HepG2 (cell line): ENCODE results near the gene CEP78.

Experiments used
- ATF7 ChIP-seq, 2 experiments: fragments of 450-650 bp in 1 of 2; sonication (generic) in 1 of 2; formaldehyde crosslinking in 1 of 2; IDR thresholded peaks; 2 replicates each; pipeline versions ENCODE4 v1.4.0 to v1.6.1; 2016 to 2020; ENCODE audit warnings: antibody characterized with exemption in 1 of 2, mild to moderate bottlenecking in 1 of 2, missing genetic modification reagents in 1 of 2
- EP300 ChIP-seq, 3 experiments: sonication (generic) in 1 of 3; formaldehyde crosslinking in 1 of 3; IDR thresholded peaks; 2 replicates each; pipeline versions ENCODE4 v1.5.1 to v1.6.1; 2011 to 2020; ENCODE audit warnings: low read depth in 2 of 3, low read length in 2 of 3, borderline replicate concordance in 1 of 3, improper control_type of control experiment in 1 of 3, mild to moderate bottlenecking in 1 of 3, missing genetic modification reagents in 1 of 3, moderate library complexity in 1 of 3
- MAFF ChIP-seq: IDR thresholded peaks from 2 replicates; pipeline ENCODE4 v1.6.1; 2011; ENCODE audit warnings: low read depth, low read length, improper control_type of control experiment
- MAFK ChIP-seq, 2 experiments: IDR thresholded peaks in 1 of 2; conservative IDR thresholded peaks in 1 of 2; 2 replicates each; pipeline ENCODE4 v1.6.1; 2011; ENCODE audit warnings: improper control_type of control experiment in 2 of 2, low read length in 2 of 2
- NFYB ChIP-seq: sonication (generic); formaldehyde crosslinking; IDR thresholded peaks from 2 replicates; pipeline ENCODE4 v1.4.0; 2020; ENCODE audit warnings: missing genetic modification reagents
- POLR2A ChIP-seq, 2 experiments: IDR thresholded peaks; 2 replicates each; pipeline ENCODE4 v1.6.1; 2011; ENCODE audit warnings: low read depth in 2 of 2, low read length in 2 of 2, mild to moderate bottlenecking in 1 of 2, moderate library complexity in 1 of 2; ENCODE audit not compliant: insufficient read depth in 1 of 2
- POLR2AphosphoS5 ChIP-seq: IDR thresholded peaks from 2 replicates; pipeline ENCODE4 v1.6.1; 2012; ENCODE audit warnings: low read depth, low read length
- SAP130 ChIP-seq: IDR thresholded peaks from 2 replicates; pipeline ENCODE4 v1.6.1; 2016; ENCODE audit warnings: low read depth
- ZFYVE20 ChIP-seq: sonication (generic); formaldehyde crosslinking; IDR thresholded peaks from 2 replicates; pipeline ENCODE4 v1.8.0; 2023; ENCODE audit warnings: low read depth, mild to moderate bottlenecking, moderate library complexity, missing genetic modification reagents, borderline replicate concordance
- ZNF331 ChIP-seq: sonication (generic); formaldehyde crosslinking; IDR thresholded peaks from 2 replicates; pipeline ENCODE4 v1.4.0; 2020; ENCODE audit warnings: missing genetic modification reagents
- ZNF644 ChIP-seq: IDR thresholded peaks from 2 replicates; pipeline ENCODE4 v1.6.1; 2016; ENCODE audit warnings: low read depth
- TF ChIP-seq, protein P1 (sequence below): sonication (generic); formaldehyde crosslinking; IDR thresholded peaks from 2 replicates; pipeline ENCODE4 v1.5.0; 2020; ENCODE audit warnings: mild to moderate bottlenecking, missing genetic modification reagents, moderate library complexity
- TF ChIP-seq, protein P2 (sequence below): IDR thresholded peaks from 2 replicates; pipeline ENCODE4 v1.4.0; 2020; ENCODE audit warnings: mild to moderate bottlenecking, missing genetic modification reagents

GRCh38 chr9:78325846-78326360 is 90.0 kb downstream of the CEP78 start:
- TF ChIP-seq ZFYVE20 (CRISPR knock-in tag) (no peak), POLR2A (IDR thresholded peaks at IDR 0.05; ENCODE audit: insufficient read depth in 1 of 2, low read depth in 2 of 2, low read length in 2 of 2) (no peak), POLR2AphosphoS5 (no peak), EP300 (IDR thresholded peaks at IDR 0.05; ENCODE audit: low read depth in 2 of 2, low read length in 2 of 2) (no peak), EP300 (CRISPR knock-in tag; IDR thresholded peaks at IDR 0.05; ENCODE audit: borderline replicate concordance) (no peak), ZNF331 (CRISPR knock-in tag) (no peak), MAFK (conservative IDR thresholded peaks at IDR 0.05 in 1 of 2, IDR thresholded peaks at IDR 0.05 in 1 of 2; ENCODE audit: low read length in 2 of 2) (no peak), NFYB (CRISPR knock-in tag) (no peak), ATF7 (IDR thresholded peaks at IDR 0.05) (no peak), ATF7 (CRISPR knock-in tag; IDR thresholded peaks at IDR 0.05) (no peak), SAP130 (CRISPR knock-in tag) (no peak), ZNF644 (CRISPR knock-in tag) (no peak), MAFF (no peak)
- TF ChIP-seq, protein P1, sequence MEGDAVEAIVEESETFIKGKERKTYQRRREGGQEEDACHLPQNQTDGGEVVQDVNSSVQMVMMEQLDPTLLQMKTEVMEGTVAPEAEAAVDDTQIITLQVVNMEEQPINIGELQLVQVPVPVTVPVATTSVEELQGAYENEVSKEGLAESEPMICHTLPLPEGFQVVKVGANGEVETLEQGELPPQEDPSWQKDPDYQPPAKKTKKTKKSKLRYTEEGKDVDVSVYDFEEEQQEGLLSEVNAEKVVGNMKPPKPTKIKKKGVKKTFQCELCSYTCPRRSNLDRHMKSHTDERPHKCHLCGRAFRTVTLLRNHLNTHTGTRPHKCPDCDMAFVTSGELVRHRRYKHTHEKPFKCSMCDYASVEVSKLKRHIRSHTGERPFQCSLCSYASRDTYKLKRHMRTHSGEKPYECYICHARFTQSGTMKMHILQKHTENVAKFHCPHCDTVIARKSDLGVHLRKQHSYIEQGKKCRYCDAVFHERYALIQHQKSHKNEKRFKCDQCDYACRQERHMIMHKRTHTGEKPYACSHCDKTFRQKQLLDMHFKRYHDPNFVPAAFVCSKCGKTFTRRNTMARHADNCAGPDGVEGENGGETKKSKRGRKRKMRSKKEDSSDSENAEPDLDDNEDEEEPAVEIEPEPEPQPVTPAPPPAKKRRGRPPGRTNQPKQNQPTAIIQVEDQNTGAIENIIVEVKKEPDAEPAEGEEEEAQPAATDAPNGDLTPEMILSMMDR (CRISPR knock-in tag), result no peak
- TF ChIP-seq, protein P2, sequence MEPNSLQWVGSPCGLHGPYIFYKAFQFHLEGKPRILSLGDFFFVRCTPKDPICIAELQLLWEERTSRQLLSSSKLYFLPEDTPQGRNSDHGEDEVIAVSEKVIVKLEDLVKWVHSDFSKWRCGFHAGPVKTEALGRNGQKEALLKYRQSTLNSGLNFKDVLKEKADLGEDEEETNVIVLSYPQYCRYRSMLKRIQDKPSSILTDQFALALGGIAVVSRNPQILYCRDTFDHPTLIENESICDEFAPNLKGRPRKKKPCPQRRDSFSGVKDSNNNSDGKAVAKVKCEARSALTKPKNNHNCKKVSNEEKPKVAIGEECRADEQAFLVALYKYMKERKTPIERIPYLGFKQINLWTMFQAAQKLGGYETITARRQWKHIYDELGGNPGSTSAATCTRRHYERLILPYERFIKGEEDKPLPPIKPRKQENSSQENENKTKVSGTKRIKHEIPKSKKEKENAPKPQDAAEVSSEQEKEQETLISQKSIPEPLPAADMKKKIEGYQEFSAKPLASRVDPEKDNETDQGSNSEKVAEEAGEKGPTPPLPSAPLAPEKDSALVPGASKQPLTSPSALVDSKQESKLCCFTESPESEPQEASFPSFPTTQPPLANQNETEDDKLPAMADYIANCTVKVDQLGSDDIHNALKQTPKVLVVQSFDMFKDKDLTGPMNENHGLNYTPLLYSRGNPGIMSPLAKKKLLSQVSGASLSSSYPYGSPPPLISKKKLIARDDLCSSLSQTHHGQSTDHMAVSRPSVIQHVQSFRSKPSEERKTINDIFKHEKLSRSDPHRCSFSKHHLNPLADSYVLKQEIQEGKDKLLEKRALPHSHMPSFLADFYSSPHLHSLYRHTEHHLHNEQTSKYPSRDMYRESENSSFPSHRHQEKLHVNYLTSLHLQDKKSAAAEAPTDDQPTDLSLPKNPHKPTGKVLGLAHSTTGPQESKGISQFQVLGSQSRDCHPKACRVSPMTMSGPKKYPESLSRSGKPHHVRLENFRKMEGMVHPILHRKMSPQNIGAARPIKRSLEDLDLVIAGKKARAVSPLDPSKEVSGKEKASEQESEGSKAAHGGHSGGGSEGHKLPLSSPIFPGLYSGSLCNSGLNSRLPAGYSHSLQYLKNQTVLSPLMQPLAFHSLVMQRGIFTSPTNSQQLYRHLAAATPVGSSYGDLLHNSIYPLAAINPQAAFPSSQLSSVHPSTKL (CRISPR knock-in tag), result no peak
